Upper lobe of right lung (tissue), 1 donor: ENCODE data around the gene TUBGCP4. TPM values are rescaled to one million over a fixed set of nuclear protein-coding genes. Genes with fewer than 3 reads are reported as not detected.

Experiments
- ATAC-seq: fragments of 200-7000 bp; cut with Tn5 transposase; one replicate; pipeline ENCODE4 v1.9.1; 2020; ENCODE audit warnings: mild to moderate bottlenecking, moderate library complexity
- DNase-seq: peaks from one replicate; pipeline ENCODE4 v3.0.0-alpha.2; 2020
- H3K27ac ChIP-seq: fragments of 200-600 bp; one replicate; pipeline ENCODE4 v1.8.0; 2022
- H3K27me3 ChIP-seq: fragments of 200-600 bp; one replicate; pipeline ENCODE4 v1.8.0; 2022; ENCODE audit warnings: mild to moderate bottlenecking
- H3K36me3 ChIP-seq: fragments of 200-600 bp; one replicate; pipeline ENCODE4 v1.8.0; 2022
- H3K4me1 ChIP-seq: fragments of 200-600 bp; one replicate; pipeline ENCODE4 v1.8.0; 2022
- H3K4me3 ChIP-seq: fragments of 200-600 bp; one replicate; pipeline ENCODE4 v1.8.0; 2022; ENCODE audit warnings: mild to moderate bottlenecking
- H3K9me3 ChIP-seq: fragments of 200-600 bp; one replicate; pipeline ENCODE4 v1.8.0; 2022
- CTCF ChIP-seq: fragments of 200-600 bp; IDR thresholded peaks from one replicate; pipeline ENCODE4 v1.8.0; 2022; ENCODE audit warnings: antibody characterized with exemption
- intact Hi-C: fragments of 100-400 bp; cut with DNase I; formaldehyde crosslinking; loops from one replicate; pipeline ENCODE4 v1.11.0; 2022
- total RNA-seq: library from RNA; stranded (reverse); fragmentation: NEBNext Ultra II Directional; extraction: Animal tissue kit (Norgen Biotek cat#: 25700); gene quantifications from one replicate; pipeline ENCODE4 v1.2.1, GENCODE V29; 2021
- donor health status: DM: no; HTN: yes; CAD: no; lungs with severe emphysema.

Gene TUBGCP4
- total RNA-seq, 1 donor from 2014 or later: 21.3 TPM

- Histone ChIP-seq H3K27me3 (no peaks in the 10 kb centered on the region), H3K4me3 (peak overlapping the region; percentile 70), H3K9me3 (no peaks in the 10 kb centered on the region), H3K4me1 (peaks cover 21% of the 10 kb centered on the region), H3K27ac (peak overlapping the region; percentile 93), H3K36me3 (peaks cover 5% of the 10 kb centered on the region)
- TF ChIP-seq CTCF: no peak
- DNase-seq (no peak), ATAC-seq (no peak)
- intact Hi-C loops: no loop called here
These were observed 40.2 kb upstream of the TUBGCP4 start for GRCh38 chr15:43330780-43331087.

GRCh38 chr15:43346305-43346704 lies 24.6 kb upstream of the TUBGCP4 start:
- no peak for TF ChIP-seq CTCF
- intact Hi-C loops: no loop called here
- DNase-seq (no peak), ATAC-seq (no peak)
- no peaks in the 10 kb centered on the region for H3K27me3 ChIP-seq
- no peak overlapping the region for H3K27ac ChIP-seq
- no peaks in the 10 kb centered on the region for H3K4me1 ChIP-seq
- no peak overlapping the region for H3K4me3 ChIP-seq
- H3K9me3 ChIP-seq: no peaks in the 10 kb centered on the region
- H3K36me3 ChIP-seq: peaks cover 41% of the 10 kb centered on the region

- DNase-seq (no peak), ATAC-seq (no peak)
- no peak for TF ChIP-seq CTCF
- Histone ChIP-seq H3K27ac (no peak overlapping the region), H3K4me3 (no peak overlapping the region), H3K9me3 (no peaks in the 10 kb centered on the region), H3K27me3 (no peaks in the 10 kb centered on the region), H3K4me1 (no peaks in the 10 kb centered on the region), H3K36me3 (peaks cover 49% of the 10 kb centered on the region)
- intact Hi-C loops: no loop called here
These were observed 23.8 kb upstream of the TUBGCP4 start for GRCh38 chr15:43347114-43347513.

GRCh38 chr15:43352693-43353382 lies 18.1 kb upstream of the TUBGCP4 start:
- Histone ChIP-seq H3K36me3 (peaks cover 36% of the 10 kb centered on the region), H3K9me3 (no peaks in the 10 kb centered on the region), H3K27ac (no peak overlapping the region), H3K4me1 (no peaks in the 10 kb centered on the region), H3K27me3 (no peaks in the 10 kb centered on the region), H3K4me3 (no peak overlapping the region)
- TF ChIP-seq CTCF: no peak
- DNase-seq (no peak), ATAC-seq (no peak)
- intact Hi-C loops: no loop called here

GRCh38 chr15:43360821-43361220 lies 10.1 kb upstream of the TUBGCP4 start:
- H3K27me3 ChIP-seq: no peaks in the 10 kb centered on the region
- TF ChIP-seq CTCF: no peak
- intact Hi-C loops: no loop called here
- H3K4me3 ChIP-seq: no peak overlapping the region
- DNase-seq (no peak), ATAC-seq (no peak)
- H3K27ac ChIP-seq: no peak overlapping the region
- peaks cover 42% of the 10 kb centered on the region for H3K36me3 ChIP-seq
- H3K9me3 ChIP-seq: peaks cover 41% of the 10 kb centered on the region
- H3K4me1 ChIP-seq: no peaks in the 10 kb centered on the region

GRCh38 chr15:43361313-43361903 lies 9.5 kb upstream of the TUBGCP4 start:
- no peaks in the 10 kb centered on the region for H3K4me1 ChIP-seq
- intact Hi-C loops: no loop called here
- no peak for ATAC-seq
- TF ChIP-seq CTCF: no peak
- H3K4me3 ChIP-seq: no peak overlapping the region
- no peaks in the 10 kb centered on the region for H3K27me3 ChIP-seq
- peaks cover 48% of the 10 kb centered on the region for H3K36me3 ChIP-seq
- DNase-seq: no peak
- H3K9me3 ChIP-seq: peaks cover 41% of the 10 kb centered on the region
- H3K27ac ChIP-seq: no peak overlapping the region
